SK-N-MC (cell line): Measurements from ENCODE around the gene PARD3B.

Experiments
- EZH2 ChIP-seq: fragments of 200-600 bp; sonication (generic); IDR thresholded peaks from one replicate; pipeline ENCODE4 v1.6.1; 2017; ENCODE audit warnings: antibody characterized with exemption
- POLR2AphosphoS5 ChIP-seq: IDR thresholded peaks from 2 replicates; pipeline ENCODE4 v1.6.1; 2012; ENCODE audit warnings: mild to moderate bottlenecking, low read depth, low read length, borderline replicate concordance

DNA sequence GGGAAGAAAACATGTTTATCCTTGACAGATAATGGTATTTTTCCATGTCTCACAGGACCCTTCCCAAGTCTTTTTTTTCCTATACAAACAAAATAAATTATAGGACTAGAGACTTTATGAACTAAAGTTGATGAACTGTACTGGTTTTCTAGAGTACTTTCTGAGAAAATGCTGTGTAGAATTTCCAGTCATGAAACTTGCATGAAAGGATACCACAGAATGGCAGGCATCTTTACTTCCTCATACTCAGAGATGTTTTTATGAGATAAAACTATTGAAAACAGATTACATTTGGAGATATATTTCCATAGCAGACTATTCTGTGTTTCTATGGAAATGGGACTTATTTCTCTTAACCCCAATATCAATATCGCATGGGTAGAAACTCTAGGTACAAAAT, 403.5 kb downstream of the PARD3B start:
- TF ChIP-seq EZH2 (no peak), POLR2AphosphoS5 (no peak)
